GM19397 (cell line): ENCODE results near the gene JUND.
"Not testable (repeated sequence)": the region's sequence is repeated elsewhere in the genome, so short reads cannot be mapped to it uniquely, and the experiment has no call there.

Experiments used
- ATAC-seq: cut with Tn5 transposase; IDR thresholded peaks from one replicate; pipeline ENCODE4 v1.9.1; 2021; ENCODE audit warnings: mild to moderate bottlenecking, moderate library complexity; ENCODE audit not compliant: unreplicated experiment

Gene JUND

DNA sequence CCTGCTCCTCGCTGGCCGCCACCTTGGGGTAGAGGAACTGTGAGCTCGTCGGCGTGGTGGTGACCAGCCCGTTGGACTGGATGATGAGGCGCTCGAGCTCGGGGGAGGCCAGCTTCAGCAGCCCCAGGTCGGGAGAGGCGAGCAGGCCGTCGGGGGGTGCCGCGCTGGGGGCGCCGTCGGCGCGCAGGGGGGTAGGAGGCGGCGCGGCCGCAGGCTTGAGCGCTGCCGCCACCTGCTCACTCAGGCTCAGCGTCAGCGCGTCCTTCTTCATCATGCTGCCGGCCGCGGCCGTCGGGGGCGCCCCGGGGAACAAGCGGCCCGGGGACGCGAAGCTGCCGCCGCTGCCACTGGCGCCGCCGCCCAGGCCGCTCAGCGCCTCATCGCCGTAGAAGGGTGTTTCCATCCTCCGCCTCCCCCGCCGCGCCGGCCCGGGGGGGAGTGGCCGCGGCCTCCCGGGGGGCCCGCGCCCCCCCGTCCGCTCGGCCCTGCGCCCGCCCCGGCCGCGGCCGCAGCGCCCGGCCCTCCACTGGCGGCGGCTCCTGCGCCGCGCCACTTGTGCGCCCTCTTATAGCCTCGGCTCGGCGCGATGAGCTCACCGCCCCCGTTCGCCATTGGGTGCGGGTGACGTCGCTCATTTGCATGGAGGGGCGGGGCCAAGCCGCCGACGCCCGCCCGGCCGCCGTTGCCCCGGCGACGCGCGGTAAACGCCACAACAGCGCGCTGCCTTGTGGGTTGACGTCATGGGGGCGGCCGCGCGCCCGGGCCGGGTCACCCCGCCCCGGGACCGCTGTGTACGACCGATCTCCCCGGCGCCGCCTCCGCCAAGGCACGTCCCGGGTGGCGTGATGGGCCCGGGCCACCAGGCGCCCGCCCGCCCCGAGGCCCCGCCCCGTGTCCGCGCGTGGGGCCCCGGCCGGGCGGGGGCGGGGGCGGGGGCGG is at the start of gene JUND:
Gene JUND, minus strand, starts transcription at position 541 of the 939 bp plus-strand sequence. Its CDS starts 138 bp downstream, at position 403.
- ATAC-seq, result peak; percentile 65

GRCh38 chr19:18330868-18331267 is 49.4 kb upstream of the JUND start:
- no peak for ATAC-seq

DNA sequence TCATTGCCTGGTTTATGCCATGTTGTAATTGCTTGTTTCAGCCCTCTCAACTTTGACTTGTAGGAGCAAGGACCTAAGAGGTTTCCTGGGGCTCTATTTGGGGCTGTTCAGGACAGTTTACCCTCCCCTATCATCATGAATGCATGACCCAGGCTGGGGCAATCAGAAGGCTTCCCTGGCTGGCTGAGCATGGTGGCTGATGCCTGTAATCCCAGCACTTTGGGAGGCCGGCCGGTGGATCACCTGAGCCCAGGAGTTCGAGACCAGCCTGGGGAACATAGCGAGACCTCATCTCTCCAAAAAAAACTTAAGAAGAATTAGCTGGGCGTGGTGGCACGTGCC is 47.6 kb upstream of the JUND start:
- ATAC-seq, result no peak

- peak; percentile 87 for ATAC-seq
These were observed 47.1 kb upstream of the JUND start for GRCh38 chr19:18328340-18329034.

- ATAC-seq, result no peak
These were observed 45.4 kb upstream of the JUND start for GRCh38 chr19:18326772-18327171.

DNA sequence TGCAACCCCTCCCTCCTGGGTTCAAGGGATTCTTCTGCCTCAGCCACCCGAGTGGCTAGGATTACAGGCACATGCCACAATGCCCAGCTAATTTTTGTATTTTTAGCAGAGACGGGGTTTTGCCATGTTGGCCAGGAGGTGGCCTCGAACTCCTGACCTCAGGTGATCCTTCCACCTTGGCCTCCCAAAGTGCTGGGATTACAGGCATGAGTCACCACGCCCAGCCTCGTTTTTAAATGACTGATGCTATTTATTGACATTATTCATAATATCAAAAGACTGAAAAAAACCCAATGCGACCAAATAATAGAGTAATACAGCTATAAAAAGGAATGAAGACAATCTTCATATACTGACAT is 42.9 kb upstream of the JUND start:
- not testable (repeated sequence) for ATAC-seq

- peak; percentile 91 for ATAC-seq
These were observed 41.5 kb upstream of the JUND start, which contains the start of gene LSM4 for GRCh38 chr19:18322759-18323460. LSM4 (minus strand) TSS chr19:18323076; CDS start chr19:18323020, 56 bp downstream.

DNA sequence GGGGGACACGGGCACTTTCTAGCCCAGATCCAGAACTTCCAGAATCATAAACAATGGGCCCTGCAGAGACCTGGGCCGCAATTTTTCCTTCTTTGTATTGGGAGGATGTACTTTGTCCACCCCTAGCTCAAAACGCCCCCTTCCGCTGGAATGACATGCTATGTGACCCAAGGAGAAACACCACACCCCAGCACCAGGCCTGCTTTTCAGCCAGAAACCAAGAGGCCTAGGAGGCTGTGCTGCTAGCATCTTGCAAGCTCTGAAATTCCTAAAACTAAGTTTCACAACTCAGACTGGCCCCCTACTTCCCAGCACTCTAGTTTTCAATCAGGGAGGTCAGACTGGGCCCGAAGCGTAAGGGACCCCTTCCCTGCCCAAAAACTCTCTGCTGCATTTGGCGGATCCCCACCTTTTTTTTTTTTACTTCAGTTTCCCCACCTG is 40.9 kb upstream of the JUND start:
- peak; percentile 1 for ATAC-seq

- no peak for ATAC-seq
These were observed 40.3 kb upstream of the JUND start for GRCh38 chr19:18321734-18322102.

DNA sequence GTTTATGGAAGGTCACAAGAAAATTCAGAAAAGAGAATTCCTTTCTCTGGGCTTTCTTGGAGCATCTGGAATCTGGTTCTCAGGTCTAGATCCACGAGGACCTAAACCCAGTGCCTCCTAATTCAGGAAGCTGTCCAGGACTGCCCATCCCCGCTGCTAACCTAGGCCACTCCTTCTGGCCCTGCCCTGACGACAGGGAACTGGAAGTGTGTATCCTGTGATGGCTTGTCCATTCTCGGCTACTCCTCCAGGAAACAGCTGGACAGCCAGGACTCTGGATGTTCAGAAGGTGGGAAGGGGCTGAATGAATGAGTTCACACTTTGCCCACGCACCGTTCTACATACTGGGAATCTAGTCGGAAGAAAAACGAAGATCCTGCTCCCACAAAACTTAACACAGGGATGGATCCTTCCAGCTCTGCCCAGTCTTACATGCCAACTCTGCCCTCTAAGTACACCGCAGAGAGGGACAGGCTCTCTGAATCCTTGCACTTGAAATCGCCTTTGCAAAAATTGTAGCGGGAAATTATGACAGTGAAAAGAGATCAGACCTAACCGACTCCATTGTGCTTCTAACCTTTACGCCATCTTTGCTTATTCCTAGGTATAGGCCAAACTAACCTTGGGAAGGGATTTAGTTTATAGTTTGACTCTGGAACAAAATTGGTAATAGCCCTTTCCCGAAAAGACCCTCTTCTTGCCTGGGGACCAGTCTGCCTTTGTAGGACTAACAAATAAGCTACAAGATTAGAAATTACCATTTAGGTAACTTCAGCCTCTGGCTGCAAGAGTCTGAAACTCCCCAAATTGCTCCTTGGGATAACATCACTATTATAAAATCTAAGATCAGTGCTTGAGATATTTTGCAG is 39.7 kb upstream of the JUND start:
- ATAC-seq, result no peak

- no peak for ATAC-seq
These were observed 38.2 kb upstream of the JUND start for GRCh38 chr19:18319591-18320135.

DNA sequence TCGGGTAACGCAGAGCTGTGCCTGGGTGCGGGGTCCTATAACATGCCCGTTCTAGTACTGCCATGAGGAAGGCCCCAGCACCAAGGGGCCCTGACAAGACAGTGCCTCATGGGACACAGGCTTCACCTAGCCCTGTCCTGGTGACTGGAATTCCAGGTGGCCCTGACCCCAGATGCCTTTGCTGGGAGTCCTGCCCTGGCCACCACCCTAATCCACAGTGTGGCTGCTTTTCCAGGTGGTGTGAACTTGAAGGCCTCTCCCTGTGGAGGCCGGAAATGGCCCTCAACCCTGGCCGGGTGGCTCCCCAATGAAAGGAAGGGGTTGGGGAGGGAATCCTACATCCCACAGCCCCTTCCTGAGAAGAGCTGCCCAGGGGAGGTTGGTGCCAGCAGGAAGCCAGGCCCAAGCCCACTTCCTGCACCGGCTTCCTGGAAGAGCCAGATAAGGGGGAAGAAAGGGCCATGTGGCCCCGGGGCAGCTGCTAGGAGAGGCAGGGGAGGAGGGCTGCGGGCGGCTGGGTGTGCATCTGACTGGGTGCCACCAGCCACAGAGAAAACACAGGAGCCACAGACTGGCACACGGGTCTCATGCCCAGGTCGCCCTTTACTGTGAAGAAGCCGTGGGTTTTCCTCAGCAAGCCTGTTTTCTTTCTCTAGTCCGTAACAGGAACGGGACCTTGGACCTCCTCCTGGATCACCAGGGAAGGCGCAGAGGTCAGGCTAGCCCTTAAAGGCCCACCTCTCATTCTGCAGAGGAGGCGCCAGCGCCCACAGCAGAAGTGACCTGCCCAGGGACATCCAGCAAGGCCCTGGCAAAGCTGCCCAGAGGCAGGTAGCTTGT is 36.8 kb upstream of the JUND start:
- ATAC-seq, result no peak

GRCh38 chr19:18313398-18313797 is 32.0 kb upstream of the JUND start:
- ATAC-seq, result no peak

DNA sequence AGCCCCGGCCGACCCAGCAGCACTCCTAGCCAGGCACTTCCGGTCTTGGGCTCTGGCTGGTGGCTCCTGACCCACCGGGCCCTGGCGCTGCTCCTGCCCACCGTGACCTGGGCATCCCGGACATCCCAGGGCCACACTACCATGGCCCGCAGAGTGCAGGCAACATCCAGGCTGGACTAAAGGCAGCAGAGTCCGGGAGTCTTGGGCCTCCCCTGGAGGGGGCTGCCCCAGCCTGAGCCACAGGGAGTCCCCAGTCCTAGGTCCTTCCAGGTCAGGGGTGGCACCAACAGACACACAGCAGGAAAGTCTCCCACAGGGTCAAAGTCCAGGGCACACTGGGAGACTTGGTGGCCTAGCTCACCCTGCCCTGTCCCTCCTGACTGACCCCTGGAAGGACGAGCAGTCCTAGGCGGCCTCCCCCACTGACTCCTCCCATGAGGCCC is 30.7 kb upstream of the JUND start:
- no peak for ATAC-seq

DNA sequence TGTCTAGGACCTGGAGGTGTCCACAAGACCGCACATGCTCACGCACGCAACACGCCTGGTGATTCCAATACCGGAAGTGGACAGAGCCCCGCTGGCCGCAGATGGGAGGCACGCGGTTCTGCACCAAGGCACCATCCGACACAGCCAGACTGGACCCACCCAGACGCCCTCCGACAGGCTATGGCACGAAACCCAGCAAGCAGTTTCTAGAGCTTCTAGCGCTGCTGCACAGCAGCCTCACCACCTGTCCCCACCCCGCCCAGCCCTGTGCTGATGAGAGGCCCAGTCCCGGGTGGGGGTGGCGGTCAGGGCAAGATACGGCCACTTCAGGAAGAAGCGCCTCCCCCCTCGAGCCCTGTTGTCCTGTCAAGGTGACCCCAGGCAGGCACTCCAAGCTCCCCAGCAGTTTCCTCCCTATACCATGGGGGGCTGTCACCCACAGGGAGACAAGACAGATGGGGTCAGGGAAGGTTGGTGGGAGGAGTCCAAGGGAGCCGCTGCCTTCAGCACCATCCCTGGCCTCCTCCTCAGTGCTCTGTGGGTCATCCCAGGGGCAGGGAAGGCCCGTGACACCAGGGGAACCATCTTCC is 30.2 kb upstream of the JUND start:
- no peak for ATAC-seq

- ATAC-seq, result no peak
These were observed 29.5 kb upstream of the JUND start for GRCh38 chr19:18310966-18311365.

DNA sequence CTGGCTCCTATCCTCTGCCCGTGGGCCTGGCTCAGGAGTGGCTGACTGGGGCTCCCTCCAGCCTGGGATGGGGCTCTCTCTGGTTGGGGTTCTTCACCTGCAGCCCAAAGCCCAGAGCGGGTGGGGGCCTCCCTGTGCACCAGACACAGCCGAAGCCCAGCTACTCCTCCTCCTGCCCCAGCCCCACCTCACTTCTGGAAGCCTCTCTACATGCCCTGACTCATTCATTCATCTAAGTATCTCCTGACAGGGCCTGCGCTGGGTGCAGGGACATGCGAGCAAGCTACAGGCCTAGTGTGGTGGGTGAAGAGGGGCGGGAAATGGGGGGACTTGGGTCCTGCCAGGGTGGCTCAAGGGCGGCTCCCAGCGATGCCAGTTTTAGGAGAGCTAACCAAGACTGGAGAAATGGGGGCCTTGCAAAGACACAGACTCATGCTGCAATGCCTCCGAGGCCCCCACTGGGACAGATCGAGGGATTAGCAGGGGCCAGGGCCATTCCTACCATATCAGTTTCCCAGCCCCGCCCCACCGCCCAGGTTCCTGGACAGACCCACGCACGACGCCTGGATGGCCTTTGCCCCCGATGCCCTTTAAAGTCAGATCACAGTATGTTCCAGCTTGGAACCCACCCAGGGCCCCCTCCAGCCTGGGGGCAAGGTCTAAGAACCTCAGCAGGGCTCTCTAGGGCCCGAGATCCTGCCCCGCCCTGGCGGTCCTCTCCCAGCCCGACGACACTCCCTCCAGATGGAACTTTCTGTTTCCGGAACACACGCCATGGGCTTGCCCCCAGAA is 28.9 kb upstream of the JUND start:
- ATAC-seq, result no peak

GRCh38 chr19:18309525-18310064 is 28.2 kb upstream of the JUND start:
- ATAC-seq, result no peak
